IMR-90 (cell line): ENCODE data around the gene MYLK4. TPM values are rescaled to one million over a fixed set of nuclear protein-coding genes. Genes with fewer than 3 reads are reported as not detected.

Source experiments
- ATAC-seq: fragments of 200-7000 bp; cut with Tn5 transposase; 2 replicates; pipeline ENCODE4 v1.9.1; 2020; ENCODE audit warnings: low read depth, mild to moderate bottlenecking, moderate library complexity
- BruUV-seq: library from RNA; stranded (reverse); fragments of 400-500 nt; replicated peaks from 2 replicates; lab custom pipeline; 2021; lab: Mats Ljungman, UMichigan
- CTCF ChIA-PET: fragments of 300-600 bp; formaldehyde crosslinking; extraction: SDS; loops from one replicate; lab custom pipeline; 2021; ENCODE audit warnings: antibody characterized with exemption; lab: Yijun Ruan, JAX
- POLR2A ChIA-PET: fragments of 300-600 bp; sonication (Branson Sonifier 250); formaldehyde crosslinking; loops from one replicate; lab custom pipeline; 2022; ENCODE audit warnings: antibody characterized with exemption; ENCODE audit not compliant: unreplicated experiment; lab: Charles Lee
- DNase-seq: peaks from one replicate; pipeline ENCODE4 v3.0.0; 2013
- H2AFZ ChIP-seq: replicated peaks from 2 replicates; pipeline ENCODE3; 2013; ENCODE audit warnings: low read length, mild to moderate bottlenecking; ENCODE audit not compliant: poor library complexity
- H2AK5ac ChIP-seq: 2 replicates; pipeline ENCODE4 v1.6.1; 2013; ENCODE audit warnings: low read depth, low read length, inconsistent platforms
- H2AK9ac ChIP-seq: replicated peaks from 2 replicates; pipeline ENCODE3; 2013; ENCODE audit warnings: mild to moderate bottlenecking, low read depth, low read length, moderate library complexity; ENCODE audit not compliant: poor library complexity
- H2BK120ac ChIP-seq: 2 replicates; pipeline ENCODE4 v1.6.1; 2013; ENCODE audit warnings: low read depth, low read length, inconsistent platforms
- H2BK15ac ChIP-seq: 3 replicates; pipeline ENCODE4 v1.6.1; 2013; ENCODE audit warnings: low read depth, low read length, inconsistent platforms
- H2BK20ac ChIP-seq: 2 replicates; pipeline ENCODE4 v1.6.1; 2013; ENCODE audit warnings: low read depth, mild to moderate bottlenecking, inconsistent platforms, low read length, moderate library complexity
- H2BK5ac ChIP-seq: 2 replicates; pipeline ENCODE4 v1.6.1; 2013; ENCODE audit warnings: mild to moderate bottlenecking, low read depth, low read length, inconsistent platforms; ENCODE audit not compliant: poor library complexity, severe bottlenecking
- H3K14ac ChIP-seq: replicated peaks from 2 replicates; pipeline ENCODE4 v1.6.1; 2013; ENCODE audit warnings: low read depth, low read length, inconsistent platforms
- H3K18ac ChIP-seq: 2 replicates; pipeline ENCODE4 v1.6.1; 2013; ENCODE audit warnings: low read depth, low read length, control low read depth
- H3K23ac ChIP-seq: 2 replicates; pipeline ENCODE4 v1.6.1; 2013; ENCODE audit warnings: low read depth, low read length, inconsistent platforms
- H3K27ac ChIP-seq: 2 replicates; pipeline ENCODE4 v1.5.1; 2013; ENCODE audit warnings: mild to moderate bottlenecking, control low read depth, low read length; ENCODE audit not compliant: insufficient read depth
- H3K27me3 ChIP-seq: 2 replicates; pipeline ENCODE4 v1.6.1; 2013; ENCODE audit warnings: low read length; ENCODE audit not compliant: control insufficient read depth, insufficient read depth
- H3K36me3 ChIP-seq: 2 replicates; pipeline ENCODE4 v1.6.1; 2013; ENCODE audit warnings: low read length, mixed read lengths; ENCODE audit not compliant: control insufficient read depth, insufficient read depth
- H3K4ac ChIP-seq: 2 replicates; pipeline ENCODE4 v1.6.1; 2013; ENCODE audit warnings: low read depth, low read length, inconsistent platforms
- H3K4me1 ChIP-seq: 2 replicates; pipeline ENCODE4 v1.6.1; 2013; ENCODE audit warnings: low read length, mixed read lengths; ENCODE audit not compliant: control insufficient read depth, insufficient read depth
- H3K4me2 ChIP-seq: 2 replicates; pipeline ENCODE4 v1.6.1; 2013; ENCODE audit warnings: low read depth, mild to moderate bottlenecking, control low read depth, low read length, moderate library complexity
- H3K4me3 ChIP-seq: 2 replicates; pipeline ENCODE4 v1.5.1; 2013; ENCODE audit warnings: low read depth, mild to moderate bottlenecking, control low read depth, low read length, moderate library complexity; ENCODE audit not compliant: insufficient read depth
- H3K56ac ChIP-seq: 2 replicates; pipeline ENCODE4 v1.6.1; 2013; ENCODE audit warnings: low read length, inconsistent platforms; ENCODE audit not compliant: insufficient read depth; ENCODE audit errors: extremely low read depth
- H3K79me1 ChIP-seq, 2 experiments: 2 replicates each; pipeline ENCODE4 v1.6.1; 2013; ENCODE audit warnings: low read length in 2 of 2, inconsistent platforms in 1 of 2, low read depth in 1 of 2
- H3K9ac ChIP-seq: 2 replicates; pipeline ENCODE4 v1.6.1; 2013; ENCODE audit warnings: low read depth, low read length, control low read depth
- H3K9me1 ChIP-seq: 2 replicates; pipeline ENCODE4 v1.6.1; 2013; ENCODE audit warnings: low read length, inconsistent platforms; ENCODE audit not compliant: insufficient read depth
- H3K9me3 ChIP-seq: 2 replicates; pipeline ENCODE4 v1.6.1; 2013; ENCODE audit warnings: low read length; ENCODE audit not compliant: control insufficient read depth, insufficient read depth
- H4K20me1 ChIP-seq: 2 replicates; pipeline ENCODE4 v1.6.1; 2013; ENCODE audit warnings: low read length, inconsistent platforms; ENCODE audit not compliant: insufficient read depth
- H4K5ac ChIP-seq: 2 replicates; pipeline ENCODE4 v1.6.1; 2013; ENCODE audit warnings: mild to moderate bottlenecking, low read depth, low read length, control low read depth
- H4K8ac ChIP-seq, 2 experiments: 2 replicates each; pipeline ENCODE4 v1.6.1; 2013; ENCODE audit warnings: low read depth in 2 of 2, low read length in 2 of 2, control low read depth in 1 of 2, inconsistent platforms in 1 of 2
- H4K91ac ChIP-seq: 2 replicates; pipeline ENCODE4 v1.6.1; 2013; ENCODE audit warnings: low read depth, low read length, inconsistent platforms; ENCODE audit not compliant: insufficient read depth
- BHLHE40 ChIP-seq: fragments of 150-350 bp; IDR thresholded peaks from 2 replicates; pipeline ENCODE4 v1.6.1; 2016; ENCODE audit warnings: mild to moderate bottlenecking, low read depth, low read length
- CEBPB ChIP-seq: IDR thresholded peaks from 2 replicates; pipeline ENCODE4 v1.6.1; 2012; ENCODE audit warnings: low read depth, low read length, improper control_type of control experiment
- CHD1 ChIP-seq: IDR thresholded peaks from 2 replicates; pipeline ENCODE4 v1.6.1; 2012; ENCODE audit warnings: low read depth, low read length, improper control_type of control experiment
- FOS ChIP-seq: fragments of 150-350 bp; IDR thresholded peaks from 2 replicates; pipeline ENCODE4 v1.6.1; 2016; ENCODE audit warnings: low read depth, low read length
- MAFK ChIP-seq: IDR thresholded peaks from 2 replicates; pipeline ENCODE4 v1.6.1; 2012; ENCODE audit warnings: low read depth, low read length, improper control_type of control experiment
- MAZ ChIP-seq: IDR thresholded peaks from 2 replicates; pipeline ENCODE4 v1.6.1; 2012; ENCODE audit warnings: low read depth, mild to moderate bottlenecking, low read length, improper control_type of control experiment, moderate library complexity, borderline replicate concordance
- MXI1 ChIP-seq: IDR thresholded peaks from 2 replicates; pipeline ENCODE4 v1.6.1; 2012; ENCODE audit warnings: low read depth, mild to moderate bottlenecking, low read length, moderate library complexity, borderline replicate concordance
- NFE2L2 ChIP-seq: fragments of 150-350 bp; IDR thresholded peaks from 2 replicates; pipeline ENCODE4 v1.6.1; 2016; ENCODE audit warnings: low read depth, mild to moderate bottlenecking, low read length
- POLR2A ChIP-seq: IDR thresholded peaks from 2 replicates; pipeline ENCODE4 v1.6.1; 2012; ENCODE audit warnings: mild to moderate bottlenecking, low read depth, low read length
- RCOR1 ChIP-seq: IDR thresholded peaks from 2 replicates; pipeline ENCODE4 v1.6.1; 2012; ENCODE audit warnings: mild to moderate bottlenecking, low read length, improper control_type of control experiment; ENCODE audit not compliant: insufficient replicate concordance
- RFX5 ChIP-seq: IDR thresholded peaks from 2 replicates; pipeline ENCODE4 v1.8.0; 2012; ENCODE audit warnings: low read depth, mild to moderate bottlenecking, low read length, moderate library complexity
- SMC3 ChIP-seq: fragments of 150-350 bp; IDR thresholded peaks from 2 replicates; pipeline ENCODE4 v1.6.1; 2016; ENCODE audit warnings: low read depth, mild to moderate bottlenecking, antibody characterized with exemption, low read length, moderate library complexity
- USF2 ChIP-seq: fragments of 150-350 bp; IDR thresholded peaks from 2 replicates; pipeline ENCODE4 v1.6.1; 2017; ENCODE audit warnings: mild to moderate bottlenecking, antibody characterized with exemption, low read length, low read depth
- WGBS, 2 experiments: methylation state at CpG; one replicate each; pipeline versions ENCODE4 v1.1.5 to v1.1.7; 2013; ENCODE audit warnings: missing lambda C conversion rate in 2 of 2; ENCODE audit not compliant: insufficient read length in 1 of 2; ENCODE audit errors: extremely low coverage in 2 of 2; 5-methylcytosine and 5-hydroxymethylcytosine counted together
- dilution Hi-C: fragments of 300-500 bp; cut with HindIII; formaldehyde crosslinking; loops from one replicate; pipeline ENCODE4 v1.14.3; 2018; ENCODE audit warnings: low sequenced_read_pairs; ENCODE audit not compliant: unreplicated experiment
- in situ Hi-C: fragments of 300-500 bp; cut with MboI; formaldehyde crosslinking; loops from 3 replicates; pipeline ENCODE4 v1.14.3; 2019; ENCODE audit warnings: low sequenced_read_pairs, inconsistent platforms, mixed read lengths
- intact Hi-C: fragments of 100-400 bp; cut with micrococcal nuclease; formaldehyde crosslinking; loops from 2 replicates; pipeline ENCODE4 v1.10.0; 2022
- polyA plus RNA-seq, 3 experiments: library from polyadenylated mRNA; depleted of rRNA; stranded (reverse); fragments of >200 nt; gene quantifications; 2 replicates each; pipeline ENCODE4 v1.2.3, GENCODE V29; 2012; ENCODE audit warnings: low replicate concordance in 1 of 3
- total RNA-seq: library from RNA; depleted of rRNA; stranded (reverse); fragments of >200 nt; gene quantifications from 2 replicates; pipeline ENCODE4 v1.2.3, GENCODE V29; 2012

MYLK4 gene
- total and polyA plus RNA-seq, 2 of the 4 experiments (the other 2 are of a cell fraction), result under 0.01 to 0.07 TPM

GRCh38 chr6:2676048-2676447 is 74.7 kb downstream of the MYLK4 start:
- in situ Hi-C loops (no loop called here), intact Hi-C loops (no loop called here), dilution Hi-C loops (no loop called here)
- no TSS peak for BruUV-seq
- H3K4me2 ChIP-seq, result no peak overlapping the region
- no peak overlapping the region for H3K9ac ChIP-seq
- H3K4me3 ChIP-seq, result no peak overlapping the region
- H3K23ac ChIP-seq, result no peak overlapping the region
- POLR2A ChIA-PET, result no interaction called here
- no peak overlapping the region for H3K14ac ChIP-seq
- H2AK5ac ChIP-seq, result no peak overlapping the region
- H3K9me3 ChIP-seq, result no peaks in the 10 kb centered on the region
- H4K8ac ChIP-seq, result no peak overlapping the region
- H3K27me3 ChIP-seq, result no peaks in the 10 kb centered on the region
- no peaks in the 10 kb centered on the region for H3K9me1 ChIP-seq
- no peak overlapping the region for H2AFZ ChIP-seq
- no peak for TF ChIP-seq MXI1
- no peak for TF ChIP-seq MAZ
- TF ChIP-seq USF2, result no peak
- TF ChIP-seq SMC3, result no peak
- TF ChIP-seq CEBPB, result no peak
- no peak for TF ChIP-seq MAFK
- no peak for TF ChIP-seq BHLHE40
- no peak for TF ChIP-seq RCOR1
- TF ChIP-seq NFE2L2, result no peak
- TF ChIP-seq CHD1, result no peak
- no peak for TF ChIP-seq RFX5
- TF ChIP-seq FOS, result no peak
- TF ChIP-seq POLR2A, result no peak
- H3K4me1 ChIP-seq, result no peaks in the 10 kb centered on the region
- H3K4ac ChIP-seq, result no peak overlapping the region
- H3K36me3 ChIP-seq, result no peaks in the 10 kb centered on the region
- H2BK120ac ChIP-seq, result no peak overlapping the region
- no peaks in the 10 kb centered on the region for H3K79me1 ChIP-seq
- no peak overlapping the region for H2BK15ac ChIP-seq
- no CpG with 5 or more reads among the region's 2 CpGs for WGBS, 2 experiments
- no peak overlapping the region for H2BK5ac ChIP-seq
- no peak overlapping the region for H4K91ac ChIP-seq
- H2AK9ac ChIP-seq, result no peak overlapping the region
- no peak overlapping the region for H2BK20ac ChIP-seq
- CTCF ChIA-PET, result no interaction called here
- ATAC-seq (no peak), DNase-seq (no peak)
- no peak overlapping the region for H3K56ac ChIP-seq
- H4K20me1 ChIP-seq, result no peaks in the 10 kb centered on the region
- H3K18ac ChIP-seq, result no peak overlapping the region
- no peak overlapping the region for H3K27ac ChIP-seq
- H4K5ac ChIP-seq, result no peak overlapping the region
